Neural cell (in vitro differentiated cells): Measurements from ENCODE around the gene MYCT1.

Experiments used
- EP300 ChIP-seq: fragments of 450-650 bp; conservative IDR thresholded peaks from 2 replicates; pipeline ENCODE4 v1.6.1; 2014; ENCODE audit warnings: antibody characterized with exemption, mild to moderate bottlenecking, moderate library complexity; ENCODE audit not compliant: poor library complexity, severe bottlenecking
- EZH2 ChIP-seq: fragments of 200-600, 300-800 bp; shearing (Covaris generic), sonication (generic); IDR thresholded peaks from 2 replicates; pipeline ENCODE4 v1.6.1; 2014; ENCODE audit warnings: antibody characterized with exemption, low read length, borderline replicate concordance, mild to moderate bottlenecking; ENCODE audit not compliant: insufficient read depth, poor library complexity, severe bottlenecking
- MXI1 ChIP-seq: fragments of 450-650 bp; conservative IDR thresholded peaks from 2 replicates; pipeline ENCODE4 v1.6.1; 2014; ENCODE audit warnings: antibody characterized with exemption, mild to moderate bottlenecking; ENCODE audit not compliant: poor library complexity, severe bottlenecking
- POLR2AphosphoS5 ChIP-seq: IDR thresholded peaks from 2 replicates; pipeline ENCODE4 v1.6.1; 2012
- RAD21 ChIP-seq: fragments of 450-650 bp; conservative IDR thresholded peaks from 2 replicates; pipeline ENCODE4 v1.6.1; 2014; ENCODE audit warnings: antibody characterized with exemption, mild to moderate bottlenecking, moderate library complexity
- REST ChIP-seq: IDR thresholded peaks from 2 replicates; pipeline ENCODE4 v1.6.1; 2012; ENCODE audit warnings: borderline replicate concordance
- TF ChIP-seq, protein P1 (sequence below): fragments of 450-650 bp; IDR thresholded peaks from 2 replicates; pipeline ENCODE4 v1.5.1; 2014; ENCODE audit warnings: antibody characterized with exemption, mild to moderate bottlenecking, moderate library complexity; ENCODE audit not compliant: poor library complexity, severe bottlenecking

GRCh38 chr6:152723398-152723797 is 25.7 kb downstream of the MYCT1 start:
- TF ChIP-seq, protein P1, sequence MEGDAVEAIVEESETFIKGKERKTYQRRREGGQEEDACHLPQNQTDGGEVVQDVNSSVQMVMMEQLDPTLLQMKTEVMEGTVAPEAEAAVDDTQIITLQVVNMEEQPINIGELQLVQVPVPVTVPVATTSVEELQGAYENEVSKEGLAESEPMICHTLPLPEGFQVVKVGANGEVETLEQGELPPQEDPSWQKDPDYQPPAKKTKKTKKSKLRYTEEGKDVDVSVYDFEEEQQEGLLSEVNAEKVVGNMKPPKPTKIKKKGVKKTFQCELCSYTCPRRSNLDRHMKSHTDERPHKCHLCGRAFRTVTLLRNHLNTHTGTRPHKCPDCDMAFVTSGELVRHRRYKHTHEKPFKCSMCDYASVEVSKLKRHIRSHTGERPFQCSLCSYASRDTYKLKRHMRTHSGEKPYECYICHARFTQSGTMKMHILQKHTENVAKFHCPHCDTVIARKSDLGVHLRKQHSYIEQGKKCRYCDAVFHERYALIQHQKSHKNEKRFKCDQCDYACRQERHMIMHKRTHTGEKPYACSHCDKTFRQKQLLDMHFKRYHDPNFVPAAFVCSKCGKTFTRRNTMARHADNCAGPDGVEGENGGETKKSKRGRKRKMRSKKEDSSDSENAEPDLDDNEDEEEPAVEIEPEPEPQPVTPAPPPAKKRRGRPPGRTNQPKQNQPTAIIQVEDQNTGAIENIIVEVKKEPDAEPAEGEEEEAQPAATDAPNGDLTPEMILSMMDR = no peak
- no peak for TF ChIP-seq REST
- TF ChIP-seq POLR2AphosphoS5 = no peak
- no peak for TF ChIP-seq RAD21
- no peak for TF ChIP-seq MXI1
- TF ChIP-seq EZH2 = no peak
- no peak for TF ChIP-seq EP300
